ENCODE results near the gene RAB33B. TPM values are rescaled to one million over a fixed set of nuclear protein-coding genes. Genes with fewer than 3 reads are reported as not detected.
"Not testable (repeated sequence)": the region's sequence is repeated elsewhere in the genome, so short reads cannot be mapped to it uniquely, and the experiment has no call there.

RAB33B gene
- total RNA-seq, 1 donor from 2014 or later, result 7.2 TPM

- Mint-ChIP-seq H3K4me3 (no peak overlapping the region), H3K27ac (no peak overlapping the region), H3K27me3 (no peaks in the 10 kb centered on the region), H3K4me1 (peaks cover 63% of the 10 kb centered on the region), H3K36me3 (ENCODE audit: low read depth) (peaks cover 29% of the 10 kb centered on the region), H3K9me3 (no peaks in the 10 kb centered on the region)
- CTCF ChIA-PET, result no interaction called here
- TF ChIP-seq CTCF (IDR thresholded peaks at IDR 0.05), result no peak
- POLR2A ChIA-PET, result no interaction called here
- no peak for DNase-seq
- no peak for ATAC-seq (ENCODE audit: low read depth)
- intact Hi-C loops (cut with micrococcal nuclease), result no loop called here
Measured at GRCh38 chr4:139457318-139457717, 3.4 kb downstream of the RAB33B start.

GRCh38 chr4:139458543-139458942, 4.6 kb downstream of the RAB33B start:
- H3K4me1 Mint-ChIP-seq, result peaks cover 57% of the 10 kb centered on the region
- no peaks in the 10 kb centered on the region for H3K9me3 Mint-ChIP-seq
- no peak for TF ChIP-seq CTCF (IDR thresholded peaks at IDR 0.05)
- peaks cover 25% of the 10 kb centered on the region for H3K36me3 Mint-ChIP-seq (ENCODE audit: low read depth)
- ChIA-PET POLR2A (no interaction called here), CTCF (no interaction called here)
- H3K27ac Mint-ChIP-seq, result no peak overlapping the region
- no peaks in the 10 kb centered on the region for H3K27me3 Mint-ChIP-seq
- no peak overlapping the region for H3K4me3 Mint-ChIP-seq
- intact Hi-C loops (cut with micrococcal nuclease), result no loop called here
- DNase-seq, result no peak
- ATAC-seq (ENCODE audit: low read depth), result no peak

- H3K27ac Mint-ChIP-seq, result no peak overlapping the region
- intact Hi-C loops (cut with micrococcal nuclease), result no loop called here
- DNase-seq (no peak), ATAC-seq (ENCODE audit: low read depth) (no peak)
- H3K36me3 Mint-ChIP-seq (ENCODE audit: low read depth), result peaks cover 26% of the 10 kb centered on the region
- H3K4me1 Mint-ChIP-seq, result peaks cover 58% of the 10 kb centered on the region
- POLR2A ChIA-PET, result interaction anchor here (0.7 kb wide), 1 partner anchor 67 kb away, joined by 4 read pairs; no protein-coding TSS in a partner anchor
- no peaks in the 10 kb centered on the region for H3K27me3 Mint-ChIP-seq
- H3K9me3 Mint-ChIP-seq, result no peaks in the 10 kb centered on the region
- CTCF ChIA-PET, result no interaction called here
- no peak overlapping the region for H3K4me3 Mint-ChIP-seq
- no peak for TF ChIP-seq CTCF (IDR thresholded peaks at IDR 0.05)
Measured at GRCh38 chr4:139458999-139459398, 5.1 kb downstream of the RAB33B start.

GRCh38 chr4:139460565-139460964, 6.6 kb downstream of the RAB33B start:
- H3K9me3 Mint-ChIP-seq, result no peaks in the 10 kb centered on the region
- intact Hi-C loops (cut with micrococcal nuclease), result no loop called here
- H3K4me3 Mint-ChIP-seq, result no peak overlapping the region
- CTCF ChIA-PET, result no interaction called here
- ATAC-seq (ENCODE audit: low read depth) (no peak), DNase-seq (no peak)
- peaks cover 46% of the 10 kb centered on the region for H3K4me1 Mint-ChIP-seq
- POLR2A ChIA-PET, result no interaction called here
- peaks cover 24% of the 10 kb centered on the region for H3K36me3 Mint-ChIP-seq (ENCODE audit: low read depth)
- H3K27me3 Mint-ChIP-seq, result no peaks in the 10 kb centered on the region
- no peak for TF ChIP-seq CTCF (IDR thresholded peaks at IDR 0.05)
- no peak overlapping the region for H3K27ac Mint-ChIP-seq

- TF ChIP-seq CTCF (IDR thresholded peaks at IDR 0.05), result no peak
- ATAC-seq (ENCODE audit: low read depth), result no peak
- Mint-ChIP-seq H3K4me1 (peaks cover 40% of the 10 kb centered on the region), H3K4me3 (no peak overlapping the region), H3K9me3 (no peaks in the 10 kb centered on the region), H3K27ac (no peak overlapping the region), H3K27me3 (no peaks in the 10 kb centered on the region), H3K36me3 (ENCODE audit: low read depth) (peaks cover 24% of the 10 kb centered on the region)
- CTCF ChIA-PET, result no interaction called here
- POLR2A ChIA-PET, result no interaction called here
- intact Hi-C loops (cut with micrococcal nuclease), result no loop called here
- no peak for DNase-seq
Measured at GRCh38 chr4:139461022-139461628, 7.2 kb downstream of the RAB33B start.

GRCh38 chr4:139464512-139464911, 10.6 kb downstream of the RAB33B start:
- H3K27ac Mint-ChIP-seq; intact Hi-C loops (cut with micrococcal nuclease); H3K4me3 Mint-ChIP-seq; CTCF ChIA-PET; DNase-seq; H3K27me3 Mint-ChIP-seq; POLR2A ChIA-PET; ATAC-seq (ENCODE audit: low read depth): not testable (repeated sequence)
- Mint-ChIP-seq H3K36me3 (ENCODE audit: low read depth) (peaks cover 35% of the 10 kb centered on the region), H3K9me3 (peaks cover 10% of the 10 kb centered on the region), H3K4me1 (peaks cover 16% of the 10 kb centered on the region)

Data from activated B cell treated with CpG ODN at 0.5 μM for 24 hours (primary cell).